Activated CD8-positive, alpha-beta T cell treated with anti-CD3 and anti-CD28 coated beads for 36 hours (primary cell): ENCODE results near the gene CAPRIN1. TPM values are rescaled to one million over a fixed set of nuclear protein-coding genes. Genes with fewer than 3 reads are reported as not detected.

ENCODE experiments used
- ATAC-seq: fragments of 200-7000 bp; cut with Tn5 transposase; one replicate; pipeline ENCODE4 v1.10.0; 2021; ENCODE audit warnings: mild to moderate bottlenecking, moderate library complexity
- CTCF ChIA-PET: fragments of 350-600 bp; sonication (Branson Sonifier 250); formaldehyde crosslinking; loops from one replicate; lab custom pipeline; 2021; ENCODE audit warnings: antibody characterized with exemption; lab: Charles Lee
- POLR2A ChIA-PET: fragments of 350-600 bp; sonication (Branson Sonifier 250); formaldehyde crosslinking; loops from one replicate; lab custom pipeline; 2021; ENCODE audit warnings: antibody characterized with exemption; lab: Charles Lee
- DNase-seq: peaks from one replicate; pipeline ENCODE4 v3.0.0-alpha.2; 2020
- H3K27ac Mint-ChIP-seq: one replicate; pipeline ENCODE4 v1.8.0; 2021; ENCODE audit warnings: mild to moderate bottlenecking, mixed read lengths
- H3K27me3 Mint-ChIP-seq: one replicate; pipeline ENCODE4 v1.8.0; 2021; ENCODE audit warnings: mixed read lengths
- H3K36me3 Mint-ChIP-seq: one replicate; pipeline ENCODE4 v1.8.0; 2021; ENCODE audit warnings: low read depth, mixed read lengths
- H3K4me1 Mint-ChIP-seq: one replicate; pipeline ENCODE4 v1.8.0; 2021; ENCODE audit warnings: low read depth, mixed read lengths
- H3K4me3 Mint-ChIP-seq: one replicate; pipeline ENCODE4 v1.8.0; 2021; ENCODE audit warnings: mild to moderate bottlenecking, moderate library complexity, mixed read lengths
- H3K9me3 Mint-ChIP-seq: one replicate; pipeline ENCODE4 v1.8.0; 2021; ENCODE audit warnings: mixed read lengths
- intact Hi-C: fragments of 100-400 bp; cut with micrococcal nuclease; formaldehyde crosslinking; loops from one replicate; pipeline ENCODE4 v1.10.0; 2022
- total RNA-seq, 2 experiments: library from RNA; stranded (reverse); gene quantifications; one replicate each; pipeline ENCODE4 v1.2.3, GENCODE V29; 2021
- TF ChIP-seq, protein P1 (sequence below): fragments of 200-600 bp; IDR thresholded peaks from one replicate; pipeline ENCODE4 v1.8.0; 2022; ENCODE audit warnings: antibody characterized with exemption, mild to moderate bottlenecking

Gene CAPRIN1, protein sequence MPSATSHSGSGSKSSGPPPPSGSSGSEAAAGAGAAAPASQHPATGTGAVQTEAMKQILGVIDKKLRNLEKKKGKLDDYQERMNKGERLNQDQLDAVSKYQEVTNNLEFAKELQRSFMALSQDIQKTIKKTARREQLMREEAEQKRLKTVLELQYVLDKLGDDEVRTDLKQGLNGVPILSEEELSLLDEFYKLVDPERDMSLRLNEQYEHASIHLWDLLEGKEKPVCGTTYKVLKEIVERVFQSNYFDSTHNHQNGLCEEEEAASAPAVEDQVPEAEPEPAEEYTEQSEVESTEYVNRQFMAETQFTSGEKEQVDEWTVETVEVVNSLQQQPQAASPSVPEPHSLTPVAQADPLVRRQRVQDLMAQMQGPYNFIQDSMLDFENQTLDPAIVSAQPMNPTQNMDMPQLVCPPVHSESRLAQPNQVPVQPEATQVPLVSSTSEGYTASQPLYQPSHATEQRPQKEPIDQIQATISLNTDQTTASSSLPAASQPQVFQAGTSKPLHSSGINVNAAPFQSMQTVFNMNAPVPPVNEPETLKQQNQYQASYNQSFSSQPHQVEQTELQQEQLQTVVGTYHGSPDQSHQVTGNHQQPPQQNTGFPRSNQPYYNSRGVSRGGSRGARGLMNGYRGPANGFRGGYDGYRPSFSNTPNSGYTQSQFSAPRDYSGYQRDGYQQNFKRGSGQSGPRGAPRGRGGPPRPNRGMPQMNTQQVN
- 100 to 1,000 TPM; 297 to 328 TPM for total RNA-seq

DNA sequence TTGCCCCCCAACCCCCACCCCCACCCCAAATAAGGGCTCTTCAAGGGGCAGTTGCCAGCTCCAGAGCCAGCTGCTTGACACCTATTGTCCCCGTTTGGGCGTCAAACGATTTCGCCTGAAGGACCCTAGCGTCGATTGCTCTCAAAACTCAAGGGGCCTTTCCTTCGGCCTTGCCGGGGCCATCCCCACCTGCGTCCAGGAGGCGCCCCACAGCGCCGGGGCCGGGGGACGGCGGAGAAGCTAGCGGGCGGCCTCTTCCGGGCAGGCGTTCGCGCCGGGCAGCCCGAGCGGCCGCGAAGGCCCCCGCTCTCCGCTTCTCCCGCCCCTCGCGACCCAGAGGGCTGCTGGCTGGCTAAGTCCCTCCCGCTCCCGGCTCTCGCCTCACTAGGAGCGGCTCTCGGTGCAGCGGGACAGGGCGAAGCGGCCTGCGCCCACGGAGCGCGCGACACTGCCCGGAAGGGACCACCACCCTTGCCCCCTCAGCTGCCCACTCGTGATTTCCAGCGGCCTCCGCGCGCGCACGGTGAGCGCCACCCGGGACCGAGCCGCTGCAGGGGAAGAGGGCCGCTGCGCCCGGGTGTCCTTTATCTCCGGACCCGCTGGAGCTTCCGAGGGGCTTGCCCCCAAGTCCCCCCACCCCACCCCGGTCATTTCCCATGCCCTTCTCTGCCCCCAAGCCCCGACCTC, at the start of gene CAPRIN1:
TSS of gene CAPRIN1 (plus strand) at position 383 of the 687 bp plus-strand sequence. CDS start 690 bp downstream, outside the sequence.
- ChIA-PET CTCF (interaction anchor here (1.0 to 1.4 kb wide), 3 partner anchors 11 to 123 kb away, joined by 3 to 7 read pairs (median 4); no protein-coding TSS in a partner anchor), POLR2A (interaction anchor here (0.6 to 2.4 kb wide), 11 partner anchors 12 to 277 kb away, joined by 3 to 13 read pairs (median 4); partner anchors contain the start of genes FBXO3 and NAT10)
- ATAC-seq (peak; percentile 79), DNase-seq (peak; percentile 88)
- intact Hi-C loops, result loop anchor here (2.0 to 5.0 kb wide), 2 partner anchors 53 to 54 kb away; partner anchors contain the start of gene NAT10
- peak within 1 kb of the TSS; percentile 99 for H3K27ac Mint-ChIP-seq
- H3K9me3 Mint-ChIP-seq, result no peaks in the 10 kb centered on the region
- no peaks in the 10 kb centered on the region for H3K27me3 Mint-ChIP-seq
- H3K4me1 Mint-ChIP-seq, result peaks cover 15% of the 10 kb centered on the region
- TF ChIP-seq, protein P1, sequence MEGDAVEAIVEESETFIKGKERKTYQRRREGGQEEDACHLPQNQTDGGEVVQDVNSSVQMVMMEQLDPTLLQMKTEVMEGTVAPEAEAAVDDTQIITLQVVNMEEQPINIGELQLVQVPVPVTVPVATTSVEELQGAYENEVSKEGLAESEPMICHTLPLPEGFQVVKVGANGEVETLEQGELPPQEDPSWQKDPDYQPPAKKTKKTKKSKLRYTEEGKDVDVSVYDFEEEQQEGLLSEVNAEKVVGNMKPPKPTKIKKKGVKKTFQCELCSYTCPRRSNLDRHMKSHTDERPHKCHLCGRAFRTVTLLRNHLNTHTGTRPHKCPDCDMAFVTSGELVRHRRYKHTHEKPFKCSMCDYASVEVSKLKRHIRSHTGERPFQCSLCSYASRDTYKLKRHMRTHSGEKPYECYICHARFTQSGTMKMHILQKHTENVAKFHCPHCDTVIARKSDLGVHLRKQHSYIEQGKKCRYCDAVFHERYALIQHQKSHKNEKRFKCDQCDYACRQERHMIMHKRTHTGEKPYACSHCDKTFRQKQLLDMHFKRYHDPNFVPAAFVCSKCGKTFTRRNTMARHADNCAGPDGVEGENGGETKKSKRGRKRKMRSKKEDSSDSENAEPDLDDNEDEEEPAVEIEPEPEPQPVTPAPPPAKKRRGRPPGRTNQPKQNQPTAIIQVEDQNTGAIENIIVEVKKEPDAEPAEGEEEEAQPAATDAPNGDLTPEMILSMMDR, result no peak
- H3K4me3 Mint-ChIP-seq, result peak within 1 kb of the TSS; percentile 97
- peaks cover 28% of the 10 kb centered on the region for H3K36me3 Mint-ChIP-seq

DNA sequence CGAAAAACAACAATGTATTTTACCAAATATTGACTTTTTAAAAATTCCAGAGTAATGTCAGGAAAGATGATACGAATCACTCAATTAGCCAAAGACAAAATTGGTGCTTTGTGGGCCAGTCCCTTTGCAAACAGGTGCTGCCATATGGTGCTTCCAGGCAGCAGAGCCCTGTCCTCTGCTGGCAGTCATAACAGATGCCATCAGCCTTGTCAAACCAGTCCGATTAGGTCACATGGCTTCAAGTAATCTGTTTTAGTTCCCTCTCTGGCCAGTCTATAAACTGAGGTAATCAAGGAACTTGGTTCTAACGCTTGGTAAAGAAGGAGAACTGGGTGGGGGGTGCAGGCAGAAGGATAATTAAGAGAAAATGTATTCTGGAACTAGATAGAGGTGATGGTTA, 49.1 kb upstream of the CAPRIN1 start:
- DNase-seq, result no peak
- H3K27ac Mint-ChIP-seq, result no peak overlapping the region
- no peaks in the 10 kb centered on the region for H3K36me3 Mint-ChIP-seq
- no peak overlapping the region for H3K4me3 Mint-ChIP-seq
- peaks cover 4% of the 10 kb centered on the region for H3K4me1 Mint-ChIP-seq
- no peaks in the 10 kb centered on the region for H3K9me3 Mint-ChIP-seq
- POLR2A ChIA-PET, result no interaction called here
- no peak for ATAC-seq
- CTCF ChIA-PET, result interaction anchor here (1.4 to 2.4 kb wide), 3 partner anchors 15 to 172 kb away, joined by 4 to 9 read pairs (median 7); partner anchors contain the start of gene CAPRIN1
- peaks cover 15% of the 10 kb centered on the region for H3K27me3 Mint-ChIP-seq
- intact Hi-C loops, result no loop called here
- TF ChIP-seq, protein P1, result no peak

DNA sequence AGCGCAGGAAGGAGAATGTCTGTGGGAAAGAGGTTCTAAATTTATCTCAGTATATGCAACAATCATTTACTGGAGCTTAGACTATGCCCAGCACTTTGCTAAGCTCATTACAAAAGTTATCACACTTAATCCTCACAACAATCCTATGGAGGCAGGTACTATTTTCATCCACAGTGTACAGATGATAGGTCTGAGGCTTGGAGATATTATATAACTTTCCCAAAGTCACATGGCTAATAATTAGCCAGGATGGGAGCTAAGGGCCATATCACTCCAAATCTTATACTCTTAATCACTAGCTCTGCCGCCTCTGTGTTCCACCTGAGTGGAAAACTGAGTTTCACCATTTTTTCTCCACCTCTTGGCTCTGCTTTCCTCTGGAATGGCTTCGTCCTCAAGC, 47.3 kb upstream of the CAPRIN1 start:
- intact Hi-C loops, result no loop called here
- Mint-ChIP-seq H3K4me1 (no peaks in the 10 kb centered on the region), H3K36me3 (no peaks in the 10 kb centered on the region), H3K9me3 (no peaks in the 10 kb centered on the region), H3K27me3 (peaks cover 9% of the 10 kb centered on the region), H3K27ac (no peak overlapping the region), H3K4me3 (no peak overlapping the region)
- DNase-seq (no peak), ATAC-seq (no peak)
- ChIA-PET CTCF (interaction anchor here (1.0 to 1.4 kb wide), 3 partner anchors 14 to 196 kb away, joined by 3 read pairs; no protein-coding TSS in a partner anchor), POLR2A (no interaction called here)
- TF ChIP-seq, protein P1, result no peak

DNA sequence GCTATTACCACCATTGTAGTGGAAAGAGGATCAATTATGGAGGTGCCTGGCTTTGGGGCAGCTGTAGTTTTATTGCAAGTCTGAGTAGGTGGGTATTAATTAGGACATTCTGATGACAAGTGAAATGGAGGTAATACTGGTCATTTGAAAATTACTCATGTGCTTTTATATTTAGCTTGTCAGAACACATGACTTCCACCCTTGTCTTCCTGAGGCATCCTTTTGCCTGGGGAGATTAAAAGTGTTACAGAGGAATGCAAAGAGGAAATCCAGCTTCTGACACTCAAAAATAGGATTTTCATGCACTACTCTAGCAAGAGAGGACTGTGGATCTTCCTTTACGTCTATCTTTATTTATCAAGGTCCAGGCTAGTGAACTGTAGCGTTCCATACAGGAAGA, 44.7 kb upstream of the CAPRIN1 start:
- ATAC-seq, result no peak
- no peak for DNase-seq
- ChIA-PET POLR2A (no interaction called here), CTCF (interaction anchor here (1.0 to 4.4 kb wide), 5 partner anchors 9 to 148 kb away, joined by 3 to 27 read pairs (median 5); no protein-coding TSS in a partner anchor)
- Mint-ChIP-seq H3K36me3 (no peaks in the 10 kb centered on the region), H3K27me3 (peaks cover 3% of the 10 kb centered on the region), H3K4me1 (no peaks in the 10 kb centered on the region), H3K27ac (no peak overlapping the region), H3K9me3 (no peaks in the 10 kb centered on the region), H3K4me3 (no peak overlapping the region)
- TF ChIP-seq, protein P1, result no peak
- intact Hi-C loops, result no loop called here
